Neural cell (in vitro differentiated cells): ENCODE measurements around the gene DBNDD2.

Experiments
- EZH2 ChIP-seq: fragments of 200-600, 300-800 bp; shearing (Covaris generic), sonication (generic); IDR thresholded peaks from 2 replicates; pipeline ENCODE4 v1.6.1; 2014; ENCODE audit warnings: antibody characterized with exemption, low read length, borderline replicate concordance, mild to moderate bottlenecking; ENCODE audit not compliant: insufficient read depth, poor library complexity, severe bottlenecking
- TAF1 ChIP-seq: IDR thresholded peaks from 2 replicates; pipeline ENCODE4 v1.6.1; 2012; ENCODE audit warnings: low read depth
- TF ChIP-seq, protein P1 (sequence below): fragments of 450-650 bp; IDR thresholded peaks from 2 replicates; pipeline ENCODE4 v1.5.1; 2014; ENCODE audit warnings: antibody characterized with exemption, mild to moderate bottlenecking, moderate library complexity; ENCODE audit not compliant: poor library complexity, severe bottlenecking

DNA sequence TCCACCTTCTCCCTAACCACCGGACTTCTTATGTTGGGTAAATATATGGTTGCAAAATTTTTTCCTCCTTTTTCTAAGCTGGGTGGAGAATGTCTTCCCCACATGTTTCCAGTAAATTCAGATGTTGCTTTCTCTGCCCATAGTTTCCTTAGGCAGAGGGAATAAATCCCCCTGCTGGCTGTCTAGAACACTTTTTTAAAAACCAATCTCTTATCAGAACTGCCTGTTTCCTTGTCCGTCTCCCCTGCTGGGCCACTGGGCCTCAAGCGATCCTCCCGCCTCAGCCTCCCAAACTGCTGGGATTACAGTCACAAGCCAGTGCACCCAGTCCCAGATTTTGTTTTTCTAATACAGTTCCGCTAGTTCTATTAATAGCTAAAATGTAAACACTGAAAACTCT is 51.5 kb downstream of the DBNDD2 start:
- TF ChIP-seq, protein P1, sequence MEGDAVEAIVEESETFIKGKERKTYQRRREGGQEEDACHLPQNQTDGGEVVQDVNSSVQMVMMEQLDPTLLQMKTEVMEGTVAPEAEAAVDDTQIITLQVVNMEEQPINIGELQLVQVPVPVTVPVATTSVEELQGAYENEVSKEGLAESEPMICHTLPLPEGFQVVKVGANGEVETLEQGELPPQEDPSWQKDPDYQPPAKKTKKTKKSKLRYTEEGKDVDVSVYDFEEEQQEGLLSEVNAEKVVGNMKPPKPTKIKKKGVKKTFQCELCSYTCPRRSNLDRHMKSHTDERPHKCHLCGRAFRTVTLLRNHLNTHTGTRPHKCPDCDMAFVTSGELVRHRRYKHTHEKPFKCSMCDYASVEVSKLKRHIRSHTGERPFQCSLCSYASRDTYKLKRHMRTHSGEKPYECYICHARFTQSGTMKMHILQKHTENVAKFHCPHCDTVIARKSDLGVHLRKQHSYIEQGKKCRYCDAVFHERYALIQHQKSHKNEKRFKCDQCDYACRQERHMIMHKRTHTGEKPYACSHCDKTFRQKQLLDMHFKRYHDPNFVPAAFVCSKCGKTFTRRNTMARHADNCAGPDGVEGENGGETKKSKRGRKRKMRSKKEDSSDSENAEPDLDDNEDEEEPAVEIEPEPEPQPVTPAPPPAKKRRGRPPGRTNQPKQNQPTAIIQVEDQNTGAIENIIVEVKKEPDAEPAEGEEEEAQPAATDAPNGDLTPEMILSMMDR, result no peak
- TF ChIP-seq EZH2 (no peak), TAF1 (no peak)
